PFSK-1 (cell line): Measurements from ENCODE around the gene SEC62.

ENCODE experiments used
- FOXP2 ChIP-seq: optimal IDR thresholded peaks from 2 replicates; pipeline ENCODE3; 2011; ENCODE audit warnings: borderline replicate concordance, control low read depth, inconsistent platforms; ENCODE audit not compliant: insufficient read depth; ENCODE audit errors: extremely low read length, extremely low read depth
- POLR2AphosphoS5 ChIP-seq: IDR thresholded peaks from 2 replicates; pipeline ENCODE4 v1.6.1; 2012; ENCODE audit warnings: low read depth, mild to moderate bottlenecking, control low read depth, low read length, moderate library complexity
- SIN3A ChIP-seq: IDR thresholded peaks from 2 replicates; pipeline ENCODE4 v1.6.1; 2012; ENCODE audit warnings: mild to moderate bottlenecking, low read length, moderate library complexity, borderline replicate concordance; ENCODE audit not compliant: insufficient read depth
- TAF1 ChIP-seq: IDR thresholded peaks from 2 replicates; pipeline ENCODE4 v1.6.1; 2012; ENCODE audit warnings: low read length, control low read depth, borderline replicate concordance; ENCODE audit not compliant: insufficient read depth
- TF ChIP-seq, protein P1 (sequence below), 2 experiments: IDR thresholded peaks; 2 replicates each; pipeline versions ENCODE4 v1.6.1 to v1.8.0; 2011 to 2012; ENCODE audit warnings: low read depth in 2 of 2, low read length in 2 of 2, control low read depth in 1 of 2, inconsistent platforms in 1 of 2, mild to moderate bottlenecking in 1 of 2, moderate library complexity in 1 of 2; ENCODE audit not compliant: insufficient read depth in 1 of 2

Gene SEC62

DNA sequence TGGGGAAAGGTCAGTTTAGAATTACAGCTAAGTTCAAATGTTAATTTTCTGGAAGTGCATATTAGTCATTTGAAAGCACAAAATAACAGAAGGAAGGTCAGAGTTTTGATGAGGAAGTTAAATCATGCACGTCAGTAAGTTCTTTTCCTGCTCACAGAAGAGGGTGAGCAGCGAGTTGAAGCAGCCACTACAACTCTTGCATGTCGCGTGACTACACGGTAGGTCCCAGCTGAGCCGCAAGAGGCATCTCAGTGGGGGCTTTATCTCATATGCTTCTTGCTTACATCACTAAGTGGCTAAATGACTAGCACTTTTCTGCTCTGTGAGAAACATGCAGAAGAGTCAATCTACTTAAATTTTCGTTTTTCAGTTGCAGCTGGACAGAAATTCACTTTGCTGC is 21.3 kb upstream of the SEC62 start:
- TF ChIP-seq, protein P1, sequence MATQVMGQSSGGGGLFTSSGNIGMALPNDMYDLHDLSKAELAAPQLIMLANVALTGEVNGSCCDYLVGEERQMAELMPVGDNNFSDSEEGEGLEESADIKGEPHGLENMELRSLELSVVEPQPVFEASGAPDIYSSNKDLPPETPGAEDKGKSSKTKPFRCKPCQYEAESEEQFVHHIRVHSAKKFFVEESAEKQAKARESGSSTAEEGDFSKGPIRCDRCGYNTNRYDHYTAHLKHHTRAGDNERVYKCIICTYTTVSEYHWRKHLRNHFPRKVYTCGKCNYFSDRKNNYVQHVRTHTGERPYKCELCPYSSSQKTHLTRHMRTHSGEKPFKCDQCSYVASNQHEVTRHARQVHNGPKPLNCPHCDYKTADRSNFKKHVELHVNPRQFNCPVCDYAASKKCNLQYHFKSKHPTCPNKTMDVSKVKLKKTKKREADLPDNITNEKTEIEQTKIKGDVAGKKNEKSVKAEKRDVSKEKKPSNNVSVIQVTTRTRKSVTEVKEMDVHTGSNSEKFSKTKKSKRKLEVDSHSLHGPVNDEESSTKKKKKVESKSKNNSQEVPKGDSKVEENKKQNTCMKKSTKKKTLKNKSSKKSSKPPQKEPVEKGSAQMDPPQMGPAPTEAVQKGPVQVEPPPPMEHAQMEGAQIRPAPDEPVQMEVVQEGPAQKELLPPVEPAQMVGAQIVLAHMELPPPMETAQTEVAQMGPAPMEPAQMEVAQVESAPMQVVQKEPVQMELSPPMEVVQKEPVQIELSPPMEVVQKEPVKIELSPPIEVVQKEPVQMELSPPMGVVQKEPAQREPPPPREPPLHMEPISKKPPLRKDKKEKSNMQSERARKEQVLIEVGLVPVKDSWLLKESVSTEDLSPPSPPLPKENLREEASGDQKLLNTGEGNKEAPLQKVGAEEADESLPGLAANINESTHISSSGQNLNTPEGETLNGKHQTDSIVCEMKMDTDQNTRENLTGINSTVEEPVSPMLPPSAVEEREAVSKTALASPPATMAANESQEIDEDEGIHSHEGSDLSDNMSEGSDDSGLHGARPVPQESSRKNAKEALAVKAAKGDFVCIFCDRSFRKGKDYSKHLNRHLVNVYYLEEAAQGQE (IDR thresholded peaks at IDR 0.05; ENCODE audit: insufficient read depth in 1 of 2, low read depth in 2 of 2, low read length in 2 of 2) = no peak
- TF ChIP-seq FOXP2 = no peak
- TF ChIP-seq SIN3A = no peak
- TF ChIP-seq POLR2AphosphoS5 = no peak
- no peak for TF ChIP-seq TAF1

DNA sequence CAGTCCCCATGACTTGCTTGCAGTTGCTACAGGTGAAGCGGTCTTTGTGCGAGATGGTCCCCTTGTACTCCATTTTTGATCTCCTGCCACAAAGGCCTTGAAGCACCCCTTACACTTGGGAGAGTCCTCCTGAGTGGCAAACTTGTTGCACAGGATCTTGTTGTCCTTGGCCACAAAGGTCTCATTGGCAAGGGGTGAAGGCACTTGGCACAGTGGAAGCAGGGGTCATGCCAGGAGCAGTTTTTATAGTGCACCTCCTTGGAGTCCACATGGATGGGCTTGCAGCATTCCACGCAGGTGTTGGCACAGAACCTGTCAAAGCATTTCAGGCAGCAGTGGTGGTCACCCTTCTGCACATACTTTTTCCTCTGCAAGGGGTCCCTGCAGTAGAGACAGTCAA is 20.3 kb upstream of the SEC62 start:
- TF ChIP-seq FOXP2 = no peak
- no peak for TF ChIP-seq POLR2AphosphoS5
- TF ChIP-seq SIN3A = no peak
- TF ChIP-seq, protein P1 (IDR thresholded peaks at IDR 0.05; ENCODE audit: insufficient read depth in 1 of 2, low read depth in 2 of 2, low read length in 2 of 2) = no peak
- TF ChIP-seq TAF1 = no peak

DNA sequence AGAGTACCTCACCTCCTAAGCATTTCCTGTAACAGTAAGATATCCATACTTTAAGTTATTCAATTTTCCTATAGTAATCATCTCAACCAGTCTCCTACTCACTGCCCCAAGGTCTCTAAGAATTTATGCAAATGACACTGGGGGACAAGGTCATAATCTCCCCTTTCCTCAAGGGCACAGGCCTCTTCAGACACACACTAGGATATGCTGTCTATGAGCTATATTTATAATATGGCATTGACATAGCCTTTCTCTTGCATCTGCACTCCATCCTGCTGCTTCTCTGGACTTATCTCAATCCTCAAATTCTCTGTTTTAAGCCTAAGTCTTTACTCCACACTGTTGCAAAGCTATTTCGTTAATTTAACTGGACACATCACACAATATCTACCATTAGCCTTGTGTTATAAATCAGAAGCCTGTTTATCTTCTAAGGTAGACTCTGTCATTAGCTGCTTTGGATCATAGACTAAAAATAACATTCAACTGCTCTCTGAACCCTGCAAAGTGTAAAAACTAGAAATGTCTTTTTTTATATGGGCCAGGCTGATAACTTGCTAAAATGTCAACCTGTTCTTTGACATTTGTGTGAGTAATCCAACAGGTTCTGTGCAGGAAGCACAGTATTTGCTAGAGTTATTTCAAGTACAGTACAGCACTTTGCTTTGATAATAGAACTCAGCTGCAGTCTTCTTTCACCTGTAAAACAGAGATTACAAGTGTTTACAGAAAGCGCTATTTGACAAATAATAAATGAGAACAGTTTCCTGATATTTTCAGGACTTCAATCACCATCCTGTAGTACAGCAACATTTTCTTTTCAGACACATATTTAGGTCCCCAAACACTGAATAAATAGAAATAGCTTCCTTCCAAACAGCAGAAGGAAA is 17.8 kb upstream of the SEC62 start:
- TF ChIP-seq POLR2AphosphoS5 (no peak), FOXP2 (no peak), TAF1 (no peak), SIN3A (no peak)
- TF ChIP-seq, protein P1 (IDR thresholded peaks at IDR 0.05; ENCODE audit: insufficient read depth in 1 of 2, low read depth in 2 of 2, low read length in 2 of 2) = no peak

DNA sequence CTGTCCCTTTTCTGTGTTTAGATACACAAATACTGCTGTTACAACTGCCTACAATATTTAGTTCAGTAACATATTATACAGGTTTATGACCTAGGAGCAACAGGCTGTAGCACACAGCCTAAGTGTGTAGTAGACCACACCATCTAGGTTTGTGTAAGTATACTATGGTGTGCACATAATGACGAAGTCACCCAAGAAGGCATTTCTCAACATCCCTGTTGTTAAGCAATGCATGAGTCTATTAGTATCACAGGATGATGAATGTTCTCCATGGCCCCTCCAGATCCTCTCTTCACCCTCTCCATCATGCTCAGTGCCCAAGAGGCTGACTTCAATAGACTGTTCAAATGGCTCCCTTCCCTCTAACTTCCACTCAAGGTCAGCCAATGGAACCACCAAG is 14.6 kb upstream of the SEC62 start:
- TF ChIP-seq TAF1 = no peak
- no peak for TF ChIP-seq SIN3A
- TF ChIP-seq, protein P1 (IDR thresholded peaks at IDR 0.05; ENCODE audit: insufficient read depth in 1 of 2, low read depth in 2 of 2, low read length in 2 of 2) = no peak
- no peak for TF ChIP-seq FOXP2
- no peak for TF ChIP-seq POLR2AphosphoS5
